Smooth muscle cell (in vitro differentiated cells): ENCODE measurements around the gene TLR6. TPM values are rescaled to one million over a fixed set of nuclear protein-coding genes. Genes with fewer than 3 reads are reported as not detected.

ENCODE experiments used
- DNase-seq: peaks from one replicate; lab custom pipeline; 2025; ENCODE audit not compliant: unreplicated experiment; lab: John Stamatoyannopoulos, UW
- H2AFZ ChIP-seq: fragments of 200-600 bp; sonication (generic); 2 replicates; pipeline ENCODE4 v1.6.0; 2016; ENCODE audit warnings: antibody characterized with exemption, low read depth, mild to moderate bottlenecking
- H3F3A ChIP-seq: fragments of 200-600 bp; sonication (generic); 2 replicates; pipeline ENCODE4 v1.6.0; 2017; ENCODE audit warnings: antibody characterized with exemption, low read depth
- H3K27ac ChIP-seq: fragments of 200-600 bp; sonication (generic); 2 replicates; pipeline ENCODE4 v1.5.1; 2016; ENCODE audit warnings: low read depth, mild to moderate bottlenecking
- H3K27me3 ChIP-seq: fragments of 200-600 bp; sonication (generic); 2 replicates; pipeline ENCODE4 v1.6.1; 2016; ENCODE audit warnings: low read depth, mild to moderate bottlenecking
- H3K36me3 ChIP-seq: fragments of 200-600 bp; sonication (generic); 2 replicates; pipeline ENCODE4 v1.5.1; 2016; ENCODE audit warnings: low read depth
- H3K4me1 ChIP-seq: fragments of 200-600 bp; sonication (generic); 2 replicates; pipeline ENCODE4 v1.5.1; 2016; ENCODE audit warnings: low read depth
- H3K4me2 ChIP-seq: fragments of 200-600 bp; sonication (generic); 2 replicates; pipeline ENCODE4 v1.6.0; 2016; ENCODE audit warnings: mild to moderate bottlenecking
- H3K4me3 ChIP-seq: fragments of 200-600 bp; sonication (generic); 2 replicates; pipeline ENCODE4 v1.5.1; 2016; ENCODE audit warnings: mild to moderate bottlenecking
- H3K79me2 ChIP-seq: fragments of 200-600 bp; sonication (generic); 2 replicates; pipeline ENCODE4 v1.6.0; 2016; ENCODE audit warnings: low read depth, mild to moderate bottlenecking
- H3K9ac ChIP-seq: fragments of 200-600 bp; sonication (generic); 2 replicates; pipeline ENCODE4 v1.6.0; 2016; ENCODE audit warnings: low read depth
- H3K9me3 ChIP-seq: fragments of 200-600 bp; sonication (generic); replicated peaks from 2 replicates; pipeline ENCODE4 v1.5.1; 2016; ENCODE audit warnings: low read depth
- H4K20me1 ChIP-seq: fragments of 200-600 bp; sonication (generic); 2 replicates; pipeline ENCODE4 v1.6.0; 2016; ENCODE audit warnings: low read depth
- CTCF ChIP-seq: fragments of 200-600 bp; sonication (generic); IDR thresholded peaks from 2 replicates; pipeline ENCODE4 v1.5.1; 2017; ENCODE audit warnings: borderline replicate concordance, mild to moderate bottlenecking, antibody characterized with exemption; ENCODE audit not compliant: insufficient read depth, poor library complexity, severe bottlenecking
- WGBS: methylation state at CpG from one replicate; pipeline ENCODE4 v1.1.7; 2016; ENCODE audit warnings: low lambda C conversion rate; 5-methylcytosine and 5-hydroxymethylcytosine counted together
- polyA plus RNA-seq: library from polyadenylated mRNA; unstranded; fragments of >200 nt; fragmentation: Nextera tagmentation; extraction: Ambion mirVana; gene quantifications from 2 replicates; pipeline ENCODE4 v1.2.1, GENCODE V29; 2016
- total RNA-seq: library from RNA; depleted of rRNA; stranded (reverse); fragments of >200 nt; gene quantifications from 2 replicates; pipeline ENCODE4 v1.2.3, GENCODE V29; 2014

The TLR6 gene
- total and polyA plus RNA-seq, 2 experiments from 2014 or later, result 0.17 to 4.4 TPM

GRCh38 chr4:38818441-38818976 lies 38.1 kb downstream of the TLR6 start:
- H4K20me1 ChIP-seq, result no peaks in the 10 kb centered on the region
- H3K4me1 ChIP-seq, result no peaks in the 10 kb centered on the region
- peak overlapping the region; percentile 42 for H3K4me2 ChIP-seq
- WGBS, result 76% methylated on average over 5 of the region's 5 CpGs
- no peak overlapping the region for H3K4me3 ChIP-seq
- H3K36me3 ChIP-seq, result no peaks in the 10 kb centered on the region
- no peak for DNase-seq
- peak overlapping the region; percentile 83 for H3K27ac ChIP-seq
- no peaks in the 10 kb centered on the region for H3F3A ChIP-seq
- no peaks in the 10 kb centered on the region for H3K9me3 ChIP-seq
- H3K79me2 ChIP-seq, result no peaks in the 10 kb centered on the region
- H3K27me3 ChIP-seq, result no peaks in the 10 kb centered on the region
- TF ChIP-seq CTCF, result no peak
- peak overlapping the region; percentile 5 for H3K9ac ChIP-seq
- no peak overlapping the region for H2AFZ ChIP-seq

GRCh38 chr4:38815885-38816782 lies 40.5 kb downstream of the TLR6 start:
- Histone ChIP-seq H3K9ac (no peak overlapping the region), H3K36me3 (no peaks in the 10 kb centered on the region), H3K4me1 (no peaks in the 10 kb centered on the region), H4K20me1 (no peaks in the 10 kb centered on the region), H3K27ac (no peak overlapping the region), H3F3A (no peaks in the 10 kb centered on the region), H3K4me3 (no peak overlapping the region), H3K9me3 (no peaks in the 10 kb centered on the region), H3K79me2 (no peaks in the 10 kb centered on the region), H3K4me2 (no peak overlapping the region), H3K27me3 (no peaks in the 10 kb centered on the region), H2AFZ (no peak overlapping the region)
- no peak for DNase-seq
- 73% methylated on average over 3 of the region's 3 CpGs for WGBS
- TF ChIP-seq CTCF, result no peak

GRCh38 chr4:38814386-38814785 lies 42.2 kb downstream of the TLR6 start:
- Histone ChIP-seq H3K79me2 (no peaks in the 10 kb centered on the region), H3F3A (no peaks in the 10 kb centered on the region), H4K20me1 (no peaks in the 10 kb centered on the region), H2AFZ (no peak overlapping the region), H3K4me3 (no peak overlapping the region), H3K4me2 (no peak overlapping the region), H3K9me3 (no peaks in the 10 kb centered on the region), H3K36me3 (no peaks in the 10 kb centered on the region), H3K9ac (no peak overlapping the region), H3K4me1 (no peaks in the 10 kb centered on the region), H3K27me3 (no peaks in the 10 kb centered on the region), H3K27ac (no peak overlapping the region)
- WGBS, result 90% methylated on average over 3 of the region's 3 CpGs
- no peak for TF ChIP-seq CTCF
- DNase-seq, result no peak
